ENCODE results near the gene DMP1.

GRCh38 chr4:87697945-87698344, 47.9 kb downstream of the DMP1 start:
- TF ChIP-seq CTCF (IDR thresholded peaks at IDR 0.05) (no peak), POLR2A (IDR thresholded peaks at IDR 0.05) (no peak), POLR2AphosphoS5 (IDR thresholded peaks at IDR 0.05) (no peak), EP300 (IDR thresholded peaks at IDR 0.05) (no peak)

All from suprapubic skin (tissue), 4 donors.